Measurements from ENCODE around the gene TUBB2B.

Gene TUBB2B

GRCh38 chr6:3227363-3228045, at the start of gene TUBB2B:
TUBB2B (minus strand) TSS chr6:3227653; CDS start chr6:3227543, 110 bp downstream.
- no peak for DNase-seq

GRCh38 chr6:3277251-3277650, 49.8 kb upstream of the TUBB2B start:
- no peak for DNase-seq

DNA sequence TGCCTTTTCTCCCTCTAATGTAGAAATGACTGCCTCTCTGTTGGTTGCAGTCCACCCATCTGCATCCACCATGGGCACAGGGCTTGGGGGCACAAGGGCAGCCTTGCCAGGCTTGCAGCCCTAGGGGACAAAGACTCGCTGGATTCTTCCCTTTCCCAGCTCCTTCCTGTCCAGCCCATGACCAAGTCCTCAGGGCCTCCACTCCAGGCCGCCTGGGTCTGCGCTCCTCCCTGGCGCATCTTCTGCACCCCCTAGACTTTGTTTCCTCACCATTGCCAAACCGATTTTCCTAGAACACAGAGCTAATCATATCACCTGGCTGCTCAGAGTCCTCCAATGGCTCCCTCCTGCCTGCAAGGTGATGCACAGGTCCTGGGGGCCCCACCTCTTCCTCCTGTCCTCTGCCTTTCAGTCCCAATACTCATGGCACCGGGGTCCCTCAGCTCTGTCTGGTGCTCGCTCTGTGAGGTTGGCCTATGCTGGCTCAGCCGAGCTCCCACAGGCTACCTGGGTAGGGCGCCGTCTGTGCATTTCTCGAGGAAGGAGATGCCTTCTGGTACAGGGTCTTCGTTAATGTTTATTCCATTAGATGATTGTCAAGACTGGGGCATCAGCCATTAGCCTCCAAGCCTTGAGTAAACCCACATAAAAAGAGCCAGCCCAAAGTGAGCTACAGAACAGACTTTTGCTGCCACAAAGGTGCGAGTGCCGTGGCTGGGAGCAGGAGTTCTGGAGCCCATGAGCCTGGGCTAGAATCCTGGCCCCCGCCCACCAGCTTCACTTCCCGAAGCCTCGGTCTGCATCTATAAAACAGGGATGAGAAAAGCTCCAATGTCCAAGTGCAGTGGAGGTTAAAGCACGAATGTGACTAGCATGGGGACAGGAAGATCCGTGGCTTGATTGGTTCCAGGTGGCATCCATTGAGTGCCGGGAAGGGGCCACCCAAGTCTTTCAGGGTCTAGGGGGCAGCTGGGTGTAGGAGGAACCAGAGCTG, 49.0 kb upstream of the TUBB2B start:
- DNase-seq = no peak

- no peak for DNase-seq
These were observed 46.5 kb upstream of the TUBB2B start for GRCh38 chr6:3273707-3274521.

GRCh38 chr6:3272911-3273547, 45.6 kb upstream of the TUBB2B start:
- no peak for DNase-seq

- no peak for DNase-seq
These were observed 44.3 kb upstream of the TUBB2B start for GRCh38 chr6:3271756-3272155.

DNA sequence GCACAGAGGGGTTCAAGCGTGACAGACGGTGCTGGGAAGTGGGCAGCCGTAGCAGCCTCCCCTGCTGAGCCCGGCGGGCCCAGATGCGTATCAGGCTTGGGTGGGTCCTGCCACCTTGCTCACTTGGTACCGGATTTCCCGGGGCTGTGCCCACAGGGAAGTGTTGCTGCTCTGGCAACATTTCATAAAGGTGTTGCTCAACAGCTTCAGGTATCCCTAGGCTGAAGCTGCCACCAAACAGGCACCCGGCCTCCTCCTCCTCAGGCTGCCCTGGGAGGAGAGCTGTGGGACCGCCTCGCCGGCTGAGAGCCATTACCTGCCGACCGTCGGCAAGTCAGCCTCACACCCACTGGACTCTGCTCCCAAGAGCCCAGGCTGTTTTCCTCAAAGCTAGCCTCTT, 42.8 kb upstream of the TUBB2B start:
- DNase-seq = no peak

GRCh38 chr6:3269281-3269975, 42.0 kb upstream of the TUBB2B start:
- no peak for DNase-seq

DNA sequence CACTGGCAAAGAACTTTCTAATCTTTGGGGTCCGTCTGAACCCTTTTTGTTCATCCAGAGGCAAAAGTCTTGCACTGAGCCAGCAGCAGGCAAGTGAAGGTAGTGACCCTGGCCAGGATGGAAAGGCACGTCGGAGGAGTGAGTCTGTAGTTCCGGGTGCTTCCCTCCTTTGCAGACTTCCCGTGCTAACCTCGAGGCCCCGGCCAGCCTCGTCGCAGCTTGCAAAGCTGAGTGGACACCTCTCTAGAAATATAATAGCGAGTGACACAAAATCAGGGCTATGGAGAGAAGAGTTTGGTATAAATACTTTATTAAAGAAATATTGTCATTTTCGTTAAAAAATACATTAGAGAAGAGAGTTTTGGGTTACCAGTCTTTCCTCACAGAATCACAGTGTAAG, 41.2 kb upstream of the TUBB2B start:
- DNase-seq = no peak

DNA sequence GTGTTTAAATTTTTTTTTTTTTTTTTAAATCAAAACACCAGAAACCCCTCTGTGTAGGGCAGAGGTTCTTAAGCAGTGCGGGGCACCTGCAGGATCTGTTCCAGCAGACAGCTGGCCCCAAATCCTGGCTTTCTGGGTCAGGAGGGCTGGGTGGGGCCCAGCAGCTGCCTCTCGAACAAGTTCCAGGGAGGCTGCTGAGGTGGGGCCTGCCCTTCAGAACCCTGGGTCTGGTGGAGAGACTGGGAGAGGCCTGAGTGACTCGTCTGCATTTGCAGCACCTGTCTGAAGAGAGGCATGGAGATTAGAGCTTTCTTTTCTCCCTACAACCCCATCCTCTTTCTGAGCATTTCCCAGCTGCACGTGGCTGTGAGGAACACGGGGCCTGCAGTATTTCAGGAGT, 39.7 kb upstream of the TUBB2B start:
- no peak for DNase-seq

DNA sequence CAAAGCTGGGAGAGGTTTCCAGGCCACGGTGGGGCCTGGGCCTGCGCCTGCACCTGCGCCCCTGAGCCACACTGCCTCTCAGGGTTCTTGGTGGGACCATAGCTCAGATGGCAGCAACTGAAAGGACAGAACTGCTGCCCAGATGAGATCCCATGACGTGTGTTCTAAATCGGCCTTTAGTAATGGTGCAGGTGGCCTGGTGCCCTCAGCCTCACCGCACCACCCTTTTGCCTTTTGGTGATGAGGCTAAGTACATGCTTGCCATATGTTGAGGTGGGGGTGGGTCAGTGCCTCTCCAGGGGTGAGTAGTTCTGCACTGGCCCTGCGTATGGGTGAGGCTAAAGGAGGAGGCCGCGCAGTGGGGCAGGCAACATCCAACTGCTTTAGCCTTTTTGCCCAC, 38.7 kb upstream of the TUBB2B start:
- no peak for DNase-seq

DNA sequence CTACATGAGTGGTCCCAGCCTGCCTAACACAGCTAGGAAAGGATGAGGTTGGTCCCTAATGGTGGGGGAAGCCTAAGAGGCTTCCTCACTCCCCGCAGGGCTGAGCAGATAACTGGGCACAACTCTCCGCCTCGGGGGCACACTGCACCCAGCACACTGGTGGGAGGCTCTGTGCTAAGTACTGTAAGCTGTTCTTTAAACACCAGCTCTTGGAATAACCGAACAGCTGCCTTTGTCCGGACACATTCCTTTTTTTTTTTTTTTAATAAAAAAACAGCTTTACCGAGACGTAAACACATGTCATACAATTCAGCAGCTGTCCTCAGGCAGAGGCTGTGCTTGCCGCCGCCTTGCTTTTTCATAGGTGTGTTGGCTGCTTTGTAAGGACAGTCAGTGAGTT, 38.2 kb upstream of the TUBB2B start:
- DNase-seq = no peak

DNA sequence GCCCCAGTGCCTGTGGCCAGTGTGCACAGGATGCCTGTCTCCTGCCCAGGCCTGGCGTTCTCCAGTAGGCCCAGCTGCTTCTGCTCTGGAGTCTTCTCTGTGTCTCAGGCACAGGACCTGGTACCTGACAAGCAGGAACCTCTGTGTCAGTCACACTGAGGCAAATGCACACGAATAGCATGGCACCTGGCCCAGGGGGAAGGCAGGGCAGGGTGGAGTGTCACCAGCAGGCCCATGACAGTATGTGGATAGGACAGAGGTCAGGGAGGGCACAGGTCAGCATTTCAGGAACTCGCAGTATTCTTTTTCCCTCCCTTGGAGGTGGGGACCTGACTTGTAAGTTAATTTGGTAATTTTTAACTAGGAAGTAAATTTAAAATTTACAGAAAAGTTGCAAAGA, 36.9 kb upstream of the TUBB2B start:
- no peak for DNase-seq

DNA sequence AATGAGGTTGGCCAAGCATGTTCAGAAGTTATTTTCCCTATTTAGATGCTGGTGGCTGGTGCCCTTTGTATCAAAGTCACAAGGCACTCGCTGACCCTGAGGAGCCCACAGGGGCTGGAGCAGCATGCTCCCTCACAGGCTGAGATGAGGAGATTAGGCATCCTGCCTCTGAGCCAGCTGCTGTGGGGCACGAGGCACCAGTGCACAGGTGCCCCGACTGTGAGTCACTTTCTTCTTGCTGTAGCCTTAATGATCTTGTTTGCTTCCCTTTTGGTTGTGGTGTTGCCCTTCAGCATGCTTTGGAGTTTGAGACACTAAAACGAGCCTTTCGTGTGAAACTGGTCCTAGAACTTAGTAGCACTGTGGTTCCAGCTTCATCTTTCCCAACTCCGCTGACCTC, 35.6 kb upstream of the TUBB2B start:
- no peak for DNase-seq

DNA sequence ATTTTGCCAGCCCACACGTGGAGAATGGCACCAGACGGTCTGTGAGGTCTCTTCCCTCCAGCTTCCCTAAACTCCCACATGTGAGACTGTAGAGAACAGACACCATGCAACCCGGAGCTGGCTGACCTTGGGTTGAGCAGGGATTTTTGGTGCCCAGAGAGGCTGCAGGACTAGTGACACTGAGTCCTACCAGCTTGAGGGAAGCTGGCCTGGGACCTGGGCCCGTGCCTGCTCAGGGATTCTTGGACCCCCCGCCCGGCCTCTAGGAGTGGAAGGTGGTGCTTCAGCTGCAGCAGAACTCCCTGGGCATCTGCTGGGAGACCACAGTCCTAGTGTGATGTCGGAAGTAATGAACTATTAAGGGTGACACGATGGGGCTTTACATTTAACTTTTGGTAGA, 34.5 kb upstream of the TUBB2B start:
- no peak for DNase-seq

GRCh38 chr6:3261518-3261820, 34.0 kb upstream of the TUBB2B start:
- DNase-seq = no peak

GRCh38 chr6:3260772-3261517, 33.5 kb upstream of the TUBB2B start:
- DNase-seq = no peak

DNA sequence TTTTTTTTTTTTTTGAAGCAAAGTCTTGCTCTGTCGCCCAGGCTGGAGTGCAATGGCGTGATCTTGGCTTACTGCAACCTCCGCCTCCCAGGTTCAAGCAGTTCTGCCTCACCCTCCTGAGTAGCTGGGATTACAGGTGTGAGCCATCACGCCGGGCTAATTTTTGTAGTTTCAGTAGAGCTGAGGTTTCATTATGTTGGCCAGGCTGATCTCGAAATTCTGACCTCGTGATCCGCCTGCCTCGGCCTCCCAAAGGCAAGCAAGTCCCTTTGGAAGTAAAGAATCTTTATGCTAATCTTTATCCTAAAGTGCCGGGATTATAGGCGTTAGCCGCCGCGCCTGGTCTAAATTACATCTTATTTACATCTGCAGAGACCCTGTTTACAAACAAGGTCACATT, 32.8 kb upstream of the TUBB2B start:
- DNase-seq = no peak

DNA sequence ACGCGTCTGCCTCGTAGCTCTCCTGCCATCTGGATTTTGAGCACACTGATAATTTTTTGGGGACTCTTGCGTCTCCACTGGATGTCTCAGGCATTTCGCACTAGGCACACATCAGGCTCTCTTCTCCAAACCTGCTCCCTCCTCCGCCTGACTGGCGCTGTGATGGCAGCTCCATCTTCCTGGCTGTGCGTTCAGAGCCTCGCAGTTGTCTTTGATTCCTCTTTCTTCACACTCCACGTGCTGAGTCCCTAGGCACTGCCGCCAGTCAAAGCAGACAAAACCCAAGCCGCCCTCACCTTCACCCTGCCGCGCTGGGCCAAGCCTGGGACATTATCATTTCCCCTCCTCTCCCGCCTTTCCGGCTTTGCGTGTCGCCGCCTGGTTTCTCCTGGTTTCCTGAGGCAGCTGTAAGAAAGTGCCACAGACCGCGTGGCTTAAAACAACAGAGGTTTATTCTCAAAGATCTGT, 32.1 kb upstream of the TUBB2B start:
- peak; percentile 53 for DNase-seq

DNA sequence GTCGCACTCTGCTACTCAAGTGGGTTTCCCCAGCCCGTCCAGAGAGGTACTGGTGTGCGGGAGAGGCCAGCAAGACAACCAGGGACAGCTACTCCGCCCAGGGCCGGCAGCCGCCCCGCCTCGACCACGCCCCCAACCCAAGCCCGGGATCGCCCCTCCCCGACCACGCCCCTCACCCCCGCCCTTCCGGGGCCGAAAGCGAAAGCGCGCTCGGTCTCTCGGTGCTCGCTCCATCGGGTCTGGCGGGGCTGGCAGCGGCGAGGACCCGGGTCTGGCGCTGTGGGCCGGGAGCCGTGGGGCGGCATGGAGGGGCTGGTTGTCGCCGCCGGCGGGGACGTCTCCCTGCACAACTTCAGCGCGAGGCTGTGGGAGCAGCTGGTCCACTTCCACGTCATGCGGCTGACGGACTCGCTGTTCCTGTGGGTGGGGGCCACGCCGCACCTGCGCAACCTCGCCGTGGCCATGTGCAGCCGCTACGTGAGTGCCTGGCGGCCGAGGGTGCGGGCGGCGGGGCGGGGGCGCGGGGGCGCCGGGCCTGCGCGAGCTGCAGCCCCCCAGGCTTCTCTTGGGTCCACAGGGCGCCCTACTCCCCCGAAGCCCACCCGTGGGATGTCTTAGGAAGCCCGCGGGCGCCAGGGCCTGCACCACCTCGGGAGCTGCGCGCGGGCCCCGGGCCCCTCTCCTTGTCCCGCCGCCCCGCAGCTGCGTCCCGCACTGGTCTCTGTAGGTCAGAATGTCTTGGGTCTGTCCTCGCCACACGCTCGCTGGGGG, 31.5 kb upstream of the TUBB2B start, which contains the start of gene PSMG4:
Gene PSMG4 (plus strand): TSS at position 228 of the 771 bp plus-strand sequence. CDS start 76 bp downstream, at position 304.
- peak; percentile 86 for DNase-seq

All from HCEC 1CT (cell line).